K562 (cell line): ENCODE results near the gene GPATCH2. TPM values are rescaled to one million over a fixed set of nuclear protein-coding genes. Genes with fewer than 3 reads are reported as not detected.

Experiments used
- ATAC-seq: fragments of 200-7000 bp; cut with Tn5 transposase; 3 replicates; pipeline ENCODE4 v1.9.1; 2020; ENCODE audit warnings: moderate library complexity
- BruUV-seq: library from RNA; stranded (reverse); fragments of 400-500 nt; replicated peaks from 2 replicates; lab custom pipeline; 2021; lab: Mats Ljungman, UMichigan
- CTCF ChIA-PET: fragments of 300-600 bp; formaldehyde crosslinking; extraction: SDS; loops from one replicate; lab custom pipeline; 2021; ENCODE audit warnings: low intra/inter-chr PET ratio; lab: Yijun Ruan, JAX
- POLR2A ChIA-PET: fragments of 300-600, 350-650 bp; sonication (Branson Sonifier 250); formaldehyde crosslinking; extraction: SDS; loops from one replicate; lab custom pipeline; 2021; ENCODE audit warnings: antibody characterized with exemption, inconsistent platforms; lab: Yijun Ruan, JAX
- DNase-seq, 4 experiments: peaks; one replicate each; pipeline versions ENCODE4 v3.0.0 to v3.0.0-alpha.2; 2011 to 2018; ENCODE audit warnings: low spot score in 3 of 4, mixed read lengths in 3 of 4; ENCODE audit errors: extremely low read depth in 1 of 4
- FAIRE-seq: peaks from 2 replicates; lab custom pipeline; 2011; peaks lifted over from hg19 to GRCh38; lab: Jason Lieb, UNC
- H2AFZ ChIP-seq: 2 replicates; pipeline ENCODE4 v1.6.0; 2011; ENCODE audit warnings: low read depth, low read length, control low read depth, inconsistent platforms
- H3K27ac ChIP-seq: fragments of 200-600 bp; 3 replicates; pipeline ENCODE4 v1.8.0; 2011; ENCODE audit warnings: low read depth, mild to moderate bottlenecking, control low read depth, inconsistent platforms, low read length, moderate library complexity, mixed read lengths; ENCODE audit errors: extremely low read depth
- H3K27me3 ChIP-seq, 2 experiments: fragments of 300-600 bp in 1 of 2; 2 replicates in 1 of 2; 3 replicates in 1 of 2; pipeline versions ENCODE4 v1.6.0 to v1.8.0; 2011; ENCODE audit warnings: inconsistent platforms in 2 of 2, low read length in 2 of 2, mild to moderate bottlenecking in 1 of 2, mixed read lengths in 1 of 2, moderate library complexity in 1 of 2; ENCODE audit not compliant: control insufficient read depth in 2 of 2, insufficient read depth in 2 of 2
- H3K36me3 ChIP-seq: fragments of 300-600 bp; 3 replicates; pipeline ENCODE4 v1.8.0; 2011; ENCODE audit warnings: mild to moderate bottlenecking, low read length, inconsistent platforms; ENCODE audit not compliant: control insufficient read depth, insufficient read depth
- H3K4me1 ChIP-seq, 2 experiments: fragments of 200-600 bp in 1 of 2; replicated peaks in 1 of 2; 2 replicates in 1 of 2; 3 replicates in 1 of 2; pipeline versions ENCODE4 v1.5.1 to v1.8.0; 2011; ENCODE audit warnings: inconsistent platforms in 2 of 2, low read length in 2 of 2, mild to moderate bottlenecking in 1 of 2, mixed read lengths in 1 of 2, moderate library complexity in 1 of 2; ENCODE audit not compliant: control insufficient read depth in 2 of 2, insufficient read depth in 2 of 2
- H3K4me2 ChIP-seq: 2 replicates; pipeline ENCODE4 v1.6.1; 2011; ENCODE audit warnings: low read length, control low read depth, inconsistent platforms, mixed read lengths; ENCODE audit not compliant: insufficient read depth
- H3K4me3 ChIP-seq: fragments of 200-600 bp; sonication (generic), shearing (Covaris generic); 2 replicates; pipeline ENCODE4 v1.5.1; 2016; ENCODE audit warnings: control low read depth, inconsistent platforms
- H3K79me2 ChIP-seq: fragments of 200-600 bp; 3 replicates; pipeline ENCODE4 v1.8.0; 2011; ENCODE audit warnings: low read length, inconsistent platforms; ENCODE audit not compliant: control insufficient read depth, insufficient read depth
- H3K9ac ChIP-seq, 2 experiments: 2 replicates each; pipeline versions ENCODE4 v1.6.0 to v1.6.1; 2011; ENCODE audit warnings: low read depth in 2 of 2, low read length in 2 of 2, control low read depth in 1 of 2, inconsistent platforms in 1 of 2, mild to moderate bottlenecking in 1 of 2, mixed read lengths in 1 of 2; ENCODE audit not compliant: insufficient read depth in 1 of 2
- H3K9me1 ChIP-seq: one replicate; pipeline ENCODE4 v1.6.0; 2011; ENCODE audit warnings: inconsistent platforms, mild to moderate bottlenecking, low read length, moderate library complexity; ENCODE audit not compliant: control insufficient read depth, insufficient read depth
- H3K9me3 ChIP-seq: replicated peaks from 2 replicates; pipeline ENCODE4 v1.5.1; 2011; ENCODE audit warnings: low read depth, low read length, inconsistent platforms; ENCODE audit not compliant: control insufficient read depth, insufficient read depth
- H4K20me1 ChIP-seq: replicated peaks from 2 replicates; pipeline ENCODE4 v1.6.1; 2011; ENCODE audit warnings: low read length, inconsistent platforms, mixed read lengths; ENCODE audit not compliant: control insufficient read depth, insufficient read depth
- ARID1B ChIP-seq: fragments of 450-650 bp; IDR thresholded peaks from 2 replicates; pipeline ENCODE4 v1.6.1; 2016; ENCODE audit warnings: antibody characterized with exemption, mild to moderate bottlenecking, inconsistent platforms
- BCOR ChIP-seq: fragments of 450-650 bp; IDR thresholded peaks from 2 replicates; pipeline ENCODE4 v1.6.1; 2016
- HBP1 ChIP-seq: fragments of 450-650 bp; formaldehyde crosslinking; IDR thresholded peaks from 2 replicates; pipeline ENCODE4 v1.4.0; 2022; ENCODE audit warnings: missing genetic modification characterization
- HDAC6 ChIP-seq: IDR thresholded peaks from 2 replicates; pipeline ENCODE4 v1.6.1; 2012; ENCODE audit warnings: low read depth, mild to moderate bottlenecking, control low read depth, inconsistent platforms, low read length, moderate library complexity
- KAT2B ChIP-seq: IDR thresholded peaks from one replicate; pipeline ENCODE4 v1.6.1; 2012; ENCODE audit warnings: low read depth, mild to moderate bottlenecking, control low read depth, inconsistent platforms, low read length, moderate library complexity
- NFE2L1 ChIP-seq: fragments of 450-650 bp; IDR thresholded peaks from 2 replicates; pipeline ENCODE4 v1.6.1; 2016; ENCODE audit warnings: missing genetic modification characterization, low read depth, mild to moderate bottlenecking, missing compliant biosample characterization, moderate library complexity, borderline replicate concordance
- PPARD ChIP-seq: fragments of 250-450 bp; sonication (Bioruptor Pico); IDR thresholded peaks from 2 replicates; pipeline ENCODE4 v1.8.0; 2022; ENCODE audit warnings: inconsistent platforms, mild to moderate bottlenecking, moderate library complexity
- PURB ChIP-seq: sonication (generic); formaldehyde crosslinking; IDR thresholded peaks from 2 replicates; pipeline ENCODE4 v1.9.0; 2021; ENCODE audit warnings: low read depth, mild to moderate bottlenecking, missing genetic modification reagents
- ZKSCAN8 ChIP-seq: fragments of 200-800 bp; sonication (Bioruptor generic); IDR thresholded peaks from 2 replicates; pipeline ENCODE4 v1.6.1; 2016; ENCODE audit warnings: missing genetic modification characterization, missing compliant biosample characterization
- ZNF766 ChIP-seq: fragments of 200-800 bp; sonication (Bioruptor generic); conservative IDR thresholded peaks from 2 replicates; pipeline ENCODE4 v1.6.1; 2016; ENCODE audit warnings: missing genetic modification characterization, missing compliant biosample characterization
- ZNF778 ChIP-seq: fragments of 450-650 bp; formaldehyde crosslinking; IDR thresholded peaks from 2 replicates; pipeline ENCODE4 v1.4.0; 2020; ENCODE audit warnings: mild to moderate bottlenecking, moderate library complexity
- WGBS: fragments of 100-300 bp; shearing (Covaris generic); methylation state at CpG from one replicate; pipeline ENCODE4 v1.1.6; 2016; ENCODE audit warnings: low coverage, mixed read lengths; ENCODE audit not compliant: insufficient coverage; ENCODE audit errors: missing lambda C conversion rate; 5-methylcytosine and 5-hydroxymethylcytosine counted together
- in situ Hi-C: fragments of 300-500 bp; cut with MboI; formaldehyde crosslinking; loops from 4 replicates; pipeline ENCODE4 v1.15.0; 2018; ENCODE audit warnings: inconsistent platforms, mixed read lengths
- intact Hi-C: fragments of 100-400 bp; cut with micrococcal nuclease; formaldehyde crosslinking; loops from 2 replicates; pipeline ENCODE4 v1.14.2; 2022
- polyA plus RNA-seq, 8 experiments: library from polyadenylated mRNA; depleted of rRNA in 4 of 8; stranded (reverse) in 5 of 8; unstranded in 3 of 8; fragments of >200 nt; fragmentation: Nextera tagmentation in 2 of 8; fragmentation: Illumina TruSeq in 1 of 8; extraction: Ambion mirVana in 2 of 8; extraction: Trizol in 1 of 8; gene quantifications; 2 replicates each; pipeline versions ENCODE4 v1.2.1 to v1.2.3, GENCODE V29; 2011 to 2014; ENCODE audit warnings: inconsistent platforms in 1 of 8, missing spikeins in 1 of 8
- total RNA-seq, 7 experiments: library from RNA; depleted of rRNA in 6 of 7; stranded (reverse); fragments of >200 nt in 6 of 7; fragmentation: Illumina TruSeq in 2 of 7; extraction: Trizol in 2 of 7; gene quantifications; 2 replicates each; pipeline versions ENCODE4 v1.2.1 to v1.2.3, GENCODE V29; 2011 to 2021; ENCODE audit warnings: low replicate concordance in 1 of 7

GPATCH2 gene
- total and polyA plus RNA-seq, 9 of the 15 experiments (the other 6 are each of a cell fraction or from before 2014, with no cell fraction given) = 0.38 to 2.0 (median 0.55) TPM

GRCh38 chr1:217564833-217565232 is 66.1 kb downstream of the GPATCH2 start:
- WGBS = 0% methylated on average over 3 of the region's 3 CpGs
- CTCF ChIA-PET = no interaction called here

More at GRCh38 chr1:217564833-217565232, 66.1 kb downstream of the GPATCH2 start:
- Histone ChIP-seq H3K36me3 (no peaks in the 10 kb centered on the region), H3K9me1 (no peaks in the 10 kb centered on the region), H3K4me3 (no peak overlapping the region), H3K27me3 (no peaks in the 10 kb centered on the region), H3K79me2 (no peaks in the 10 kb centered on the region), H3K9ac (no peak overlapping the region), H3K27ac (no peak overlapping the region), H3K9me3 (no peaks in the 10 kb centered on the region), H2AFZ (no peak overlapping the region), H3K4me2 (no peak overlapping the region), H4K20me1 (no peaks in the 10 kb centered on the region), H3K4me1 (no peaks in the 10 kb centered on the region)
- FAIRE-seq = no peak
- in situ Hi-C loops (no loop called here), intact Hi-C loops (no loop called here)
- BruUV-seq = no TSS peak
- TF ChIP-seq ZNF778 (CRISPR knock-in tag) = no peak
- TF ChIP-seq KAT2B = no peak
- no peak for TF ChIP-seq ZNF766 (CRISPR knock-in tag)
- no peak for TF ChIP-seq BCOR
- TF ChIP-seq NFE2L1 (tag) = no peak
- TF ChIP-seq ZKSCAN8 (CRISPR knock-in tag) = no peak
- no peak for TF ChIP-seq ARID1B
- TF ChIP-seq PPARD (CRISPR knock-in tag) = no peak
- TF ChIP-seq PURB (CRISPR knock-in tag) = no peak
- TF ChIP-seq HDAC6 = no peak
- no peak for TF ChIP-seq HBP1
- no peak for ATAC-seq
- POLR2A ChIA-PET = no interaction called here
- DNase-seq = no peak
